NCI-H2107 treated with DMSO at 0.1 percent for 48 hours (cell line): ENCODE measurements around the gene EXOC6B.

Experiments used
- DNase-seq: peaks from one replicate; lab custom pipeline; 2025; ENCODE audit not compliant: unreplicated experiment; lab: John Stamatoyannopoulos, UW

The EXOC6B gene

GRCh38 chr2:72139874-72140620, 685.8 kb downstream of the EXOC6B start:
- DNase-seq: no peak

DNA sequence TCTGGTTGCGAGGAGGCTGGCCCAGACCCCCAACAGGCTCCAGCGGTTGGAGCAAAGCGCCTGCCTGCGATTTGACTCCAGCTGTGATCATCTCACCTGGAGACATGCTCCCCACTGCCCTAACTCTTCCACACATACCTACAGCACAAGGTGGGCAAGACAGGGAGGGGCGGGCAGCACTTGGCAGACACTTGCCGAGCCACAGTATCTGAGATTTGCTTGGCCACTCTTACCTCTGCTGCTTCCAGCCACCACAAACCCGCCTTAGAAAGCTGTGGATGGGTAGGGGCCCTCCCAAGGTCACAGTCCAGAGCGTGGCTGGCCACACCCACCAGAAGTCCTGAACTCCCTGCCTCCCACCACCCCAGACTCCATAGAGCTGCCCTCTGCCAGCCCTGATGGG, 686.4 kb downstream of the EXOC6B start:
- no peak for DNase-seq

DNA sequence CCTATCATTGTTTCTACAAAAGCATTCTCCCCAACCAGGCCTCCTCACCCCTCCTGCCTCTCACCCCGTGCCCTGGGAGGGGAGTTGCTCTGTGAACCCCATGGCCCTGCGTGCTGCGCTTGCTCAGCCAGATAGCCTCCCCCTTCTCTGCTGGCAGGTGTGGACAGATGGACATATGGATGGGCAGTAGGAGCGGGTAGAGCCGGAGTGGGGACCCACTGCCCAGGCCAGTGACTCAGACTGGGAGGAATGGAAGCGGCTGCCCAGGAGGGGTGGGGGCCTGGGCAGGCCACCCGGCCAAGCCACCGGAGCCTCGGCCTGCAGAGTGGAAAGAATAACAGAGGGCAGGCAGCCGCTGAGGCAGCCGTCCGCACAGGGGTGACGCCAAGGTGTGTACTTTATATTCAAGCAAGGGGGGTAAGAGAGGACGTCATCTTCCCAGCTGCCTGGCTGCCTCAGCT, 686.9 kb downstream of the EXOC6B start:
- no peak for DNase-seq

GRCh38 chr2:72138011-72138881, 687.6 kb downstream of the EXOC6B start:
- DNase-seq: no peak

DNA sequence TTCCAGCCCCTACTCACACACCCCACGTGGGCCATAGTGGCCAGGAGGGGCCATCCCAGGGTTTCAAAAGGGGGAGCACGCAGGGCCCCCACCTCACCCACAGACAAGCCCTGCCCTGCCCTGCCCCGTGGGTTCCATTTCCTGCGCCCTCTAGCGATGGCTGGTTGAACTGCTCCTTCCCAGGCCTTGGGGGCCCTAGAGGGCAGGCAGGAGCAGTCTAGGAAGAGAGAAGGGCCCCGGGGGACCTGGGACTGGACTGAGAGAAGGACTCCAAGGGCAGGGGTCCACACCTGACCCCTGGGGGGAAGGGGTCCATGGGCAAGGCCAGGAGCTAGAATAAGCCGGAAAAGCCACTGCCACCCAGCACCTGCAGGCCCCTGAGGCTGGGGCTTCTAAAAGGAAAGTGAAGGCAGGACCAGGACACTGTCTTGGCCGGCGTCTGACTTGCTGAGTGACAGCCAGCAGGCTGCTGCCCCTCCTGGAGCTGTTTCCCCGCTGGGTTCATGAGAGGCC, 688.3 kb downstream of the EXOC6B start:
- DNase-seq: peak; percentile 6

DNA sequence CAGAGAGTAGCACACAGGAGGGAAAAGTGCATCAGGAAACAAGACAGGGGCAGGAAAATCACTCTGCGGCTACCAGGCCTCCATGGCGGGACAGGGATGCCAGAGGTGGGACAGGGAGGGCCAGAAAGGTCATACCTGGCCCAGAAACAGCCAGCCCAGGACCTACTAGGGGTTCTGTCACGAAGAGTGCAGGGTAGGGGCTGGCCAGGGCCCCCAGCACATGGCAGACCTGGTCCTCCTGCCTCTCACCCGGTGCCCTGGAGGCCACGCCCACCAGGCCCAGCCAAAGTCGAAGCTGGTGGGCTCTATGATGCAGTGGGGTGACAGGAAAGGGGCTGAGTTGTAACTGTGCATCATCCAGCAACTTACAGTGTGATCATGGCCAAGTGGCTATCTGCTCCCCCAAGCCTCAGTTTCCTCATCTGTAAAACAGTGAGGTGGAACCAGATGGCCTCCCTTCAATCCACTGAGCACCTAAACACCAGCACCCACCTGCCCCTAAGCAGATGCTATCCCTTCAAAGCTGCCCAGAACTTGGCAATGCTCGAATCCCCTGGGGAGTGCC, 688.8 kb downstream of the EXOC6B start:
- no peak for DNase-seq

GRCh38 chr2:72136331-72136730, 689.5 kb downstream of the EXOC6B start:
- no peak for DNase-seq

DNA sequence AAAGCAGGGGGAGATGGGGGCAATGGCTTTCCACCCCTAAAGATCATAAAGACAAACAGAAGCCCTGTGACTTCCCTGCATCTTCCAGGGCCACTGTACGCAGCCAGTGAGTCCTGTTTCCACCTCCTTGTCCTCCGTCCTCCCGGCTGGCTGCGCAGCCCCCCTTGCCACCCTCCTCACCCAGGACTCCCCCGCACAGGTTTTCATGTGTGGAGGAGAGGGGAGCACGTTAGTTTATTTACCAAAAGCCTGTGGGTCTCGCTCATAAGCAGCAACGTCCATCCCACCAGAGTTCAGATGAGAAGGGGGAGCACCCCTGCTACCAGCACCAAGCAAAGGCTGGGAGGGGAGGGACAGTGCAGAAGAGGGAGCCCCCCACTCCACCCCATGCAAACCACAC, 689.9 kb downstream of the EXOC6B start:
- DNase-seq: no peak

- DNase-seq: no peak
Measured at GRCh38 chr2:72134997-72135800, 690.6 kb downstream of the EXOC6B start.

DNA sequence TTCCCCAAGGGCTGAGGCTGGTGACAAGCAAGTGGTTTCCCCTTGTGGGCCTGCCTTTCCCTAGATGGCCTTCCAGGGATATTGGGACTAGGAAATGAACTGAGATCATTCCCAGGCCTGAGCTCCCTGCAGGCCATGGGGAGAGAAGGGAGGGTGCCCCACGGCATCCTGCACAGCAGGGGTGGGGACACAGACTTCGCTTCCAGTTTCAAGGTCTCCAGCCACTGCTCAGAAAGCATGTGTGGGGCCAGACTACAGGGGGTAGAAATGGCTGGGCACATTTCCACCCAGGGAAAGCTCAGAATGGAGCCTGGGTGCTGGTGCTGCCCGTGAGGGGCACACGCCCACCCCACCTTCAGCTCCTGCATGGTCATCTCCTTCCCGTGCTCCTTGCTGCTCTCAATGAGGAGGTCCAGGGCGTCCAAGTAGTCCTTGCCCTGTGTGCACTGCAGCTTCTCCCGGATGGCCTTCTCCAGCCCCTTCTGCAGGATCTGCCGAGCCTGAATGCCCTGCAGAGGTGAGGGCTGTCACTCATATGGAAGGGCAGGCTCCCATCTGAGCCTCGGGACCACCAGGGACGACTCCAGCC, 691.3 kb downstream of the EXOC6B start:
- DNase-seq: no peak

DNA sequence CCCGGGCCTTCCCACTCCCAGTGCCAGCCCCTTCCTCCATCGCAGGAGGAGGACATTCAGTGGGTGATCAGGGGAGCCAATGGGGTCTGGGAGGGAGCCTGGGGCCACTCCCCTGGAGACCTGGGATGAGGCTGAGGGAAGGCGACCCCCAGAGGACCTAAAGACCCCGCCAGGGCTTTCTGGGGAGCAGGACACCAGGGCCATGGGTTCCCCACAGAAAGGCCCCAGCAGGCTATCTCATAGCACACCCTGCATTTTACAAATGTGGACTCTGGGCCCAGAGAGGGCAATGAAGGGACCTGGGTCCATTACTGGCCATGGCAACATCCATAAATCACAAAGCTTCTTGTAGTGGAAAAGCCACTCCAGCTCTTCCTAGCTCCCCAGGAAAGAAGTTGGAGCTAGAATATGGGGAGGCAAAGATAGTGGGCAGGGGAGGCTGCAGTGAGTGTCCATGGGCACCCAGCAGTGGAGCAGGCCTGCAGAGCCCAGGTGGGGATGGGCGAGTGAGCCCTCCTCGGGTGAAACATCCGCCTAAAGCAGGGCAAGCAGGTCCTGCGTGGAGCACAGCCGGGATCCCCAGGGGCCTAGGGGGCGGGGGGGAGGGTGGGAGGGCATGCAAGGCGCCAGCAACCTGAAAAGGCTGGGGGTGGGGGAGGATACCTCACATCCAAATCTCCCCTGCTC, 692.0 kb downstream of the EXOC6B start:
- no peak for DNase-seq

DNA sequence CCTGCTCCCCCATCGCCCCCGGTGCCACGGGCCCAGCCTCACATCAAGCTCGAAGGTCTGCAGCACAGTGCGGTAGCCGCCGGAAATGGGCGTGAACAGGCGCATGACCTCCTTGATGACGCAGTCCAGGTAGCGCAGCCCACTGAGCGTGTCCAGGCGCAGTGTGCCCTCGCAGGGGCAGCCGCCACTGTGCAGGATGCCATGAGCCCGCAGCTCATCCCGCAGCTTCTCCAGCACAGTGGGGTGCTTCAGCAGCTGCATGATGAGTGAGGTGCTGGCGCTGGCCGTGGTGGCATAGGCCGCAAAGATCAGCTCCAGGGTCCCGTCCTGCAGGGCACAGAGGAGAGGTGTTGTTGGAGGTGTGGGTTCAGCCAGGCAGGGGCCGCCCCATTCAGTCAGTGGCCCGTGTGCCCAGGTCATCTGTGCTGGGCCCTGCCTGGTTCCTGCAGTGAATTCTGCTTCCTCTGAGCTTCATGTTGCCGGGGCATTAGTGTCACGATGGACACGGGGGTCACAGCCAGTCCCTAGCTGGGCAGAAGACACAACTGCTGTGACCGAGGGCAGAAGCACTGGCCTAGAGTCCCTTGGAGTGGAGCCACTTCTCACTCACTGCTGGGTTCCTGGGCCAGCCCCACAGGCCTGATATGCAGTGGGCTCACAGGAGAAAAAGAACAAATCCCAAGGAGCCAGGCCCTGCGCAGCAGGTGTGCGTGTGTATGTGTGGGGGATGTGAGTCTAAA, 692.7 kb downstream of the EXOC6B start:
- DNase-seq: no peak

- DNase-seq: no peak
Measured at GRCh38 chr2:72131916-72132841, 693.7 kb downstream of the EXOC6B start.

DNA sequence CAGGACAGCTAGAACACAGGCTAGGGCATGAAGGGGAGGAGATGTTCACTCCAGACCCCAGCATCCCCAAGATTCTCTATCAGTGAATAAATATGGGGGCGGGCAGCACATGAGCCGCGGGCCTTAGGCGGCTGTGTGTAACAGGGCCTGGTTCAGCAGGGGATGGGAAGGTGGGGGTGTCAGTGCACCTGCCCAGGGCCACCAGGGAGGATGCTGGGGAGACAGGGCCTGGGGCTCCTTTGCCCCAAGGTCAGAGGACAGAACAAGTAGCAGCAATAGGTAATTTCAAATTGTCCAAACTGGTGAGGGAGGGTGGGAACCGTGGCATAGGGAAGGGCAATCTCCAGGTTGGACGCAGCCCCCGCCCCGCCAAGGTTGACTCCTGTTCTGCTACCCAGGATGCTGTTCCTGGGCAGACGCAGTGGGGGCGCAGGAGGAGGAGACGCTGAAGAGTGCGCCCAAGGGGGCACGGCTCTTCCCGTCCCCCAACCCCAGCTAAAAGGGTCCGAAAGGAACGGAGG, 694.4 kb downstream of the EXOC6B start:
- DNase-seq: no peak

DNA sequence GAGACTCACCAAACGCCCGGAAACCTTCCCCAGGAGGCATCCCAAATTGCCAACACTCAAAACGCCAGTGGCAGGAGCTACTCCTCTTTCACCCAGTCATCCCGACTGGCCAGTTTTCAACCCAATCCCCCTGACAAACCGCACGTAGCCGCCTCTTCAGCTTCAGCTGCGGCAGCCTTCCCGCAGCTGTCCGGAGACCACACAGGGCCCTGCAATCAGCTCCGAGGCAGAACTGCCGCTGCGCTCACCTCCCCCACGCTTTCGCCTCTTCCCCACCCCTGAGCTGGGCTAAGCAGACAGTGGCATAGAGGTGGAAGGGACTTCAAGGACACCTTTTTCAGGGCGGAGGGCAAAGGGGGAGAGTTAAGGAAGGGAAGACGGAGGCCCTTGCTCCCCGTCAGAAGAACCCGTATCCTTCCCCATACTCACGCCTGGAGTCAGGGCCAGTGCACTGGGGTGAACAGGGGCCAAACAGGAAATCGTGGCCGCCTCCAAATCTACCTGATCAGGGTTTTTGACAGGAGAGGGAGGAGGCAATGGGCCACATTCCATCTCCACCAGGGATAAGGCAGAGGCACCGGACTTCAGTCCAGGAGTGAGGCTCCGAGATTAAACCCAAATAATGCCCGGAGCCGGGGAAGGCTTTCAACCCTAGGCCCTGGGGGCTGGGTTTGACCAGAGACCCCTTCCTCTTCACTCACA, 695.0 kb downstream of the EXOC6B start:
- no peak for DNase-seq

- DNase-seq: no peak
Measured at GRCh38 chr2:72129681-72130340, 696.0 kb downstream of the EXOC6B start.

GRCh38 chr2:72128843-72129227, 697.0 kb downstream of the EXOC6B start:
- no peak for DNase-seq
